ENCODE measurements around the gene PTPRJ.

DNA sequence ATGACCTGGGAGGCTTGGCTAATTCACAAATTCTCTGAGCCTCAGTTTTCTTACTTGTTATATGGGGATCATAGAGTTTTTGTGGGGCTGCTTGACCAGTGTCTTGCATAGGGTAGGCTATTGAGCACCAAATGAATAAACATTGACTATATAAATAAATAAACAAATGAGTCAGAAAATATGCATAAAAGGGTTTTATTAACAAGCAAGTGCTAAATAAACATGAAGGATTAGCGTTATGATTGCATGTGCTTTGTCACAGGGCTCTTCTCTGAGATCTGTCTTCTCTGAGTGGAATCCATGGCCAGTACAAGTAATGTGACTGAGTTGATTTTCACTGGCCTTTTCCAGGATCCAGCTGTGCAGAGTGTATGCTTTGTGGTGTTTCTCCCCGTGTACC is 236.2 kb downstream of the PTPRJ start, which contains the start of gene OR4B1:
- TF ChIP-seq CTCF (IDR thresholded peaks at IDR 0.05; ENCODE audit: low read depth, low read length, poor library complexity, severe bottlenecking), result no peak
- TF ChIP-seq EZH2phosphoT487 (IDR thresholded peaks at IDR 0.05; ENCODE audit: borderline replicate concordance, low read length), result no peak
